Muscle layer of duodenum (tissue), 2 donors: ENCODE measurements around the gene IMPG1.

ENCODE experiments used
- H3K27ac ChIP-seq: one replicate; pipeline ENCODE4 v1.7.0; 2013; ENCODE audit warnings: mild to moderate bottlenecking, low read length
- H3K27me3 ChIP-seq: one replicate; pipeline ENCODE4 v1.7.0; 2013; ENCODE audit warnings: low read depth, mild to moderate bottlenecking, control low read depth, low read length
- H3K36me3 ChIP-seq, 2 donors: one replicate each; pipeline ENCODE4 v1.7.0; 2013; ENCODE audit warnings: low read length in 2 of 2, control low read depth in 1 of 2, mild to moderate bottlenecking in 1 of 2; ENCODE audit not compliant: insufficient read depth in 2 of 2, control insufficient read depth in 1 of 2
- H3K4me1 ChIP-seq, 2 donors: one replicate each; pipeline ENCODE4 v1.7.0; 2013; ENCODE audit warnings: low read length in 2 of 2, mild to moderate bottlenecking in 2 of 2, control low read depth in 1 of 2, moderate library complexity in 1 of 2; ENCODE audit not compliant: insufficient read depth in 2 of 2, control insufficient read depth in 1 of 2
- H3K4me3 ChIP-seq, 2 donors: one replicate each; pipeline ENCODE4 v1.7.0; 2013; ENCODE audit warnings: low read length in 2 of 2, low read depth in 1 of 2, mild to moderate bottlenecking in 1 of 2
- H3K9me3 ChIP-seq, 2 donors: one replicate each; pipeline ENCODE4 v1.7.0; 2013; ENCODE audit warnings: low read length in 2 of 2, control low read depth in 1 of 2, mild to moderate bottlenecking in 1 of 2; ENCODE audit not compliant: control insufficient read depth in 1 of 2
- donor health status: healthy.

The IMPG1 gene

GRCh38 chr6:76003113-76003512 is 69.3 kb downstream of the IMPG1 start:
- Histone ChIP-seq H3K27ac (no peak overlapping the region), H3K27me3 (no peaks in the 10 kb centered on the region), H3K4me3 (no peak overlapping the region), H3K9me3 (no peaks in the 10 kb centered on the region), H3K36me3 (no peaks in the 10 kb centered on the region), H3K4me1 (no peaks in the 10 kb centered on the region)

- H3K9me3 ChIP-seq: no peaks in the 10 kb centered on the region
- H3K4me1 ChIP-seq: no peaks in the 10 kb centered on the region
- H3K36me3 ChIP-seq: no peaks in the 10 kb centered on the region
- no peaks in the 10 kb centered on the region for H3K27me3 ChIP-seq
- H3K4me3 ChIP-seq: no peak overlapping the region
- H3K27ac ChIP-seq: no peak overlapping the region
Observed at GRCh38 chr6:76000629-76001028, 71.8 kb downstream of the IMPG1 start.

DNA sequence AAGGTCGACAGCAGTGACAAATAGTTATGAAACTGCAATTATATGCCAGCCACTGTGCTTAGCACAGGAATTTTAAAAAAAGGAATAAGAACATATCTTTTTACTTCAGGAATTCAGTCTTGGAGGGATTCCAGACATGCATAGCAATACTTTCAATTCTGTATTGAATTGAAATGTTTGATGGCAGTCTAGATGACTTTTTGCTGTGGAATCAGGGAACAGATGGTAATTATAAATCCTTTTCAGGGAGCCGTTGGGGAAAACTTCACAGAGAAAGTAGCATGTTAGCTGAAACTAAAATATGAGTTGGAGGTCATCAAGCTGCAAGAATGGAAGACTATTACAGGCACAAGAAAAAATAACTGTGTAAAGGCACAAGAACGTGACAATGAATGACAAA is 74.8 kb downstream of the IMPG1 start:
- no peaks in the 10 kb centered on the region for H3K4me1 ChIP-seq
- H3K36me3 ChIP-seq: no peaks in the 10 kb centered on the region

GRCh38 chr6:75993236-75994162 is 79.0 kb downstream of the IMPG1 start:
- no peaks in the 10 kb centered on the region for H3K9me3 ChIP-seq
- no peak overlapping the region for H3K4me3 ChIP-seq
- H3K27ac ChIP-seq: no peak overlapping the region
- no peaks in the 10 kb centered on the region for H3K36me3 ChIP-seq
- no peaks in the 10 kb centered on the region for H3K27me3 ChIP-seq
- no peaks in the 10 kb centered on the region for H3K4me1 ChIP-seq

More for the DNA sequence above, 74.8 kb downstream of the IMPG1 start:
- Histone ChIP-seq H3K27ac (no peak overlapping the region), H3K27me3 (no peaks in the 10 kb centered on the region), H3K4me3 (no peak overlapping the region), H3K9me3 (no peaks in the 10 kb centered on the region)

GRCh38 chr6:75991941-75992340 is 80.5 kb downstream of the IMPG1 start:
- H3K36me3 ChIP-seq: no peaks in the 10 kb centered on the region
- H3K27me3 ChIP-seq: no peaks in the 10 kb centered on the region
- H3K9me3 ChIP-seq: no peaks in the 10 kb centered on the region
- no peaks in the 10 kb centered on the region for H3K4me1 ChIP-seq
- no peak overlapping the region for H3K4me3 ChIP-seq
- no peak overlapping the region for H3K27ac ChIP-seq

- no peaks in the 10 kb centered on the region for H3K36me3 ChIP-seq
- no peaks in the 10 kb centered on the region for H3K4me1 ChIP-seq
- no peak overlapping the region for H3K27ac ChIP-seq
- no peak overlapping the region for H3K4me3 ChIP-seq
- no peaks in the 10 kb centered on the region for H3K27me3 ChIP-seq
- H3K9me3 ChIP-seq: no peaks in the 10 kb centered on the region
Observed at GRCh38 chr6:75986935-75987334, 85.5 kb downstream of the IMPG1 start.

GRCh38 chr6:75975904-75976303 is 96.6 kb downstream of the IMPG1 start:
- no peaks in the 10 kb centered on the region for H3K9me3 ChIP-seq
- H3K27ac ChIP-seq: no peak overlapping the region
- H3K4me3 ChIP-seq: no peak overlapping the region
- H3K36me3 ChIP-seq: no peaks in the 10 kb centered on the region
- H3K4me1 ChIP-seq: no peaks in the 10 kb centered on the region
- H3K27me3 ChIP-seq: no peaks in the 10 kb centered on the region

- H3K36me3 ChIP-seq: no peaks in the 10 kb centered on the region
- H3K9me3 ChIP-seq: no peaks in the 10 kb centered on the region
- no peaks in the 10 kb centered on the region for H3K27me3 ChIP-seq
- H3K4me1 ChIP-seq: no peaks in the 10 kb centered on the region
- no peak overlapping the region for H3K4me3 ChIP-seq
- H3K27ac ChIP-seq: no peak overlapping the region
Observed at GRCh38 chr6:75970093-75970492, 102.4 kb downstream of the IMPG1 start.

GRCh38 chr6:75968143-75968542 is 104.3 kb downstream of the IMPG1 start:
- no peak overlapping the region for H3K4me3 ChIP-seq
- H3K4me1 ChIP-seq: no peaks in the 10 kb centered on the region
- H3K36me3 ChIP-seq: no peaks in the 10 kb centered on the region
- H3K27ac ChIP-seq: no peak overlapping the region
- H3K9me3 ChIP-seq: no peaks in the 10 kb centered on the region
- no peaks in the 10 kb centered on the region for H3K27me3 ChIP-seq

GRCh38 chr6:75963569-75963968 is 108.9 kb downstream of the IMPG1 start:
- Histone ChIP-seq H3K36me3 (no peaks in the 10 kb centered on the region), H3K4me3 (no peak overlapping the region), H3K27me3 (no peaks in the 10 kb centered on the region), H3K9me3 (no peaks in the 10 kb centered on the region), H3K27ac (no peak overlapping the region), H3K4me1 (no peaks in the 10 kb centered on the region)

DNA sequence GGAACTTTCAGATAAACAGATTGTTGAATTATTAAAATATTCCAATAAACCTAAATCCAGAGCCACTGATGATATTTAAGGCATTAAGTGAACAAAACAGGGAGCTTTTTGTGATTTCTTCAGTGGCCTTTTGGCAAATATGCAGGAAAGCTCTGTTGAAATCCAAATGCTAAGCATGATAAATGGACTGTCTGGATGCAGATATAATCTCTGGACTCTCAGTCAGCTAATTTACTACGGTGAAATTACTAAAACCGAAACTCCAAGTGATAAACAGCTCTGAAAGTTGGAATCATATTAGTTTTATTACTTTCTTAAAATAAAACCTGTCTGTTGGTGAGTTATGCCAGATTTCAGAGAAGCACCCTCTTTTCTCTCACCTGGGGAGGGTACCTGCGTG is 120.3 kb downstream of the IMPG1 start:
- Histone ChIP-seq H3K36me3 (no peaks in the 10 kb centered on the region), H3K4me3 (no peak overlapping the region), H3K9me3 (peaks cover 0 to 3% of the 10 kb centered on the region in 2 donors), H3K27ac (no peak overlapping the region), H3K4me1 (no peaks in the 10 kb centered on the region), H3K27me3 (no peaks in the 10 kb centered on the region)

- H3K36me3 ChIP-seq: no peaks in the 10 kb centered on the region
- no peaks in the 10 kb centered on the region for H3K4me1 ChIP-seq
- no peaks in the 10 kb centered on the region for H3K27me3 ChIP-seq
- no peak overlapping the region for H3K27ac ChIP-seq
- H3K9me3 ChIP-seq: no peaks in the 10 kb centered on the region
- no peak overlapping the region for H3K4me3 ChIP-seq
Observed at GRCh38 chr6:75947935-75948334, 124.5 kb downstream of the IMPG1 start.
